Natural killer cell (primary cell): ENCODE measurements around the gene OR9Q1. TPM values are rescaled to one million over a fixed set of nuclear protein-coding genes. Genes with fewer than 3 reads are reported as not detected.

ENCODE experiments used
- ATAC-seq, 3 donors: fragments of 150-1000 bp in 2 of 3; fragments of 200-7000 bp in 1 of 3; cut with Tn5 transposase; 1 replicate in 1 of 3; 2 replicates in 2 of 3; pipeline ENCODE4 v1.10.0; 2021; ENCODE audit warnings: mild to moderate bottlenecking in 2 of 3, moderate library complexity in 2 of 3
- DNase-seq, 2 donors: peaks; one replicate each; pipeline versions ENCODE4 v3.0.0 to v3.0.0-alpha.2; 2013 to 2021; ENCODE audit warnings: mixed read lengths in 1 of 2
- H3K27ac ChIP-seq: one replicate; pipeline ENCODE4 v1.5.1; 2013; ENCODE audit warnings: mild to moderate bottlenecking, low read length
- H3K27me3 ChIP-seq: one replicate; pipeline ENCODE4 v1.6.1; 2013; ENCODE audit warnings: low read length; ENCODE audit not compliant: control insufficient read depth, insufficient read depth
- H3K36me3 ChIP-seq: one replicate; pipeline ENCODE4 v1.6.1; 2013; ENCODE audit warnings: low read length; ENCODE audit not compliant: control insufficient read depth, insufficient read depth
- H3K4me1 ChIP-seq: one replicate; pipeline ENCODE4 v1.6.1; 2013; ENCODE audit warnings: low read length; ENCODE audit not compliant: control insufficient read depth, insufficient read depth
- H3K4me3 ChIP-seq: one replicate; pipeline ENCODE4 v1.5.1; 2013; ENCODE audit warnings: low read length
- H3K9me3 ChIP-seq: one replicate; pipeline ENCODE4 v1.6.1; 2013; ENCODE audit warnings: low read length; ENCODE audit not compliant: control insufficient read depth, insufficient read depth
- H3K27ac Mint-ChIP-seq, 2 donors: one replicate each; pipeline ENCODE4 v1.8.0; 2022; ENCODE audit warnings: mild to moderate bottlenecking in 2 of 2, mixed read lengths in 2 of 2, moderate library complexity in 1 of 2
- H3K27me3 Mint-ChIP-seq, 2 donors: one replicate each; pipeline ENCODE4 v1.8.0; 2022; ENCODE audit warnings: low read depth in 2 of 2, mixed read lengths in 2 of 2
- H3K36me3 Mint-ChIP-seq: one replicate; pipeline ENCODE4 v1.8.0; 2022; ENCODE audit warnings: mixed read lengths
- H3K4me1 Mint-ChIP-seq, 2 donors: one replicate each; pipeline ENCODE4 v1.8.0; 2022; ENCODE audit warnings: mixed read lengths in 2 of 2
- H3K4me3 Mint-ChIP-seq: one replicate; pipeline ENCODE4 v1.8.0; 2022; ENCODE audit warnings: mild to moderate bottlenecking, moderate library complexity, mixed read lengths
- H3K9me3 Mint-ChIP-seq, 2 donors: one replicate each; pipeline ENCODE4 v1.8.0; 2022; ENCODE audit warnings: mixed read lengths in 2 of 2
- WGBS: methylation state at CpG from one replicate; pipeline ENCODE4 v1.1.7; 2013; ENCODE audit warnings: missing lambda C conversion rate; ENCODE audit not compliant: insufficient coverage; 5-methylcytosine and 5-hydroxymethylcytosine counted together
- intact Hi-C: fragments of 100-400 bp; cut with micrococcal nuclease; formaldehyde crosslinking; loops from one replicate; pipeline ENCODE4 v1.14.2; 2022
- total RNA-seq, 4 donors: library from RNA; stranded (reverse); fragments of 120-200 nt in 1 of 4; gene quantifications; one replicate each; pipeline versions ENCODE4 v1.2.3 to v1.2.4, GENCODE V29; 2013 to 2022
- TF ChIP-seq, protein P1 (sequence below): fragments of 200-600 bp; IDR thresholded peaks from one replicate; pipeline ENCODE4 v1.8.0; 2022; ENCODE audit warnings: antibody characterized with exemption

The OR9Q1 gene
- total RNA-seq, 3 donors from 2014 or later (not counting 1 experiment from before 2014, with no cell fraction given): not detected

- ATAC-seq (no peak), DNase-seq (no peak)
- H3K4me1 ChIP-seq: no peaks in the 10 kb centered on the region
- Mint-ChIP-seq H3K9me3 (no peaks in the 10 kb centered on the region), H3K36me3 (no peaks in the 10 kb centered on the region), H3K4me1 (no peaks in the 10 kb centered on the region), H3K4me3 (no peak overlapping the region), H3K27me3 (peaks cover 0 to 6% of the 10 kb centered on the region in 2 donors), H3K27ac (no peak overlapping the region)
- intact Hi-C loops: no loop called here
- no peaks in the 10 kb centered on the region for H3K36me3 ChIP-seq
- H3K9me3 ChIP-seq: no peaks in the 10 kb centered on the region
- H3K27me3 ChIP-seq: no peaks in the 10 kb centered on the region
- TF ChIP-seq, protein P1, sequence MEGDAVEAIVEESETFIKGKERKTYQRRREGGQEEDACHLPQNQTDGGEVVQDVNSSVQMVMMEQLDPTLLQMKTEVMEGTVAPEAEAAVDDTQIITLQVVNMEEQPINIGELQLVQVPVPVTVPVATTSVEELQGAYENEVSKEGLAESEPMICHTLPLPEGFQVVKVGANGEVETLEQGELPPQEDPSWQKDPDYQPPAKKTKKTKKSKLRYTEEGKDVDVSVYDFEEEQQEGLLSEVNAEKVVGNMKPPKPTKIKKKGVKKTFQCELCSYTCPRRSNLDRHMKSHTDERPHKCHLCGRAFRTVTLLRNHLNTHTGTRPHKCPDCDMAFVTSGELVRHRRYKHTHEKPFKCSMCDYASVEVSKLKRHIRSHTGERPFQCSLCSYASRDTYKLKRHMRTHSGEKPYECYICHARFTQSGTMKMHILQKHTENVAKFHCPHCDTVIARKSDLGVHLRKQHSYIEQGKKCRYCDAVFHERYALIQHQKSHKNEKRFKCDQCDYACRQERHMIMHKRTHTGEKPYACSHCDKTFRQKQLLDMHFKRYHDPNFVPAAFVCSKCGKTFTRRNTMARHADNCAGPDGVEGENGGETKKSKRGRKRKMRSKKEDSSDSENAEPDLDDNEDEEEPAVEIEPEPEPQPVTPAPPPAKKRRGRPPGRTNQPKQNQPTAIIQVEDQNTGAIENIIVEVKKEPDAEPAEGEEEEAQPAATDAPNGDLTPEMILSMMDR: no peak
- no peak overlapping the region for H3K4me3 ChIP-seq
- H3K27ac ChIP-seq: no peak overlapping the region
These were observed 103.7 kb downstream of the OR9Q1 start for GRCh38 chr11:58127350-58127749.

- TF ChIP-seq, protein P1: no peak
- Histone ChIP-seq H3K4me1 (no peaks in the 10 kb centered on the region), H3K36me3 (no peaks in the 10 kb centered on the region), H3K9me3 (no peaks in the 10 kb centered on the region), H3K27ac (no peak overlapping the region), H3K4me3 (no peak overlapping the region), H3K27me3 (no peaks in the 10 kb centered on the region)
- Mint-ChIP-seq H3K4me3 (no peak overlapping the region), H3K4me1 (no peaks in the 10 kb centered on the region), H3K9me3 (no peaks in the 10 kb centered on the region), H3K27me3 (peaks cover 0 to 4% of the 10 kb centered on the region in 2 donors), H3K27ac (no peak overlapping the region), H3K36me3 (no peaks in the 10 kb centered on the region)
- 69% methylated on average over 7 of the region's 7 CpGs for WGBS
- intact Hi-C loops: no loop called here
- ATAC-seq (no peak), DNase-seq (no peak)
These were observed 109.8 kb downstream of the OR9Q1 start for GRCh38 chr11:58133309-58134076.

GRCh38 chr11:58134151-58134550 lies 110.5 kb downstream of the OR9Q1 start:
- ATAC-seq (peak in 1 of 3 donors; percentile 21), DNase-seq (no peak)
- H3K36me3 Mint-ChIP-seq: no peaks in the 10 kb centered on the region
- no peaks in the 10 kb centered on the region for H3K4me1 ChIP-seq
- H3K9me3 Mint-ChIP-seq: peaks cover 0 to 2% of the 10 kb centered on the region in 2 donors
- TF ChIP-seq, protein P1: no peak
- no peak overlapping the region for H3K4me3 Mint-ChIP-seq
- no peak overlapping the region for H3K4me3 ChIP-seq
- peaks cover 0 to 4% of the 10 kb centered on the region in 2 donors for H3K27me3 Mint-ChIP-seq
- no peak overlapping the region for H3K27ac ChIP-seq
- H3K27ac Mint-ChIP-seq: no peak overlapping the region
- H3K27me3 ChIP-seq: no peaks in the 10 kb centered on the region
- no peaks in the 10 kb centered on the region for H3K36me3 ChIP-seq
- WGBS: 86% methylated on average over 1 of the region's 1 CpG
- H3K4me1 Mint-ChIP-seq: no peaks in the 10 kb centered on the region
- intact Hi-C loops: no loop called here
- no peaks in the 10 kb centered on the region for H3K9me3 ChIP-seq

- TF ChIP-seq, protein P1: no peak
- Histone ChIP-seq H3K9me3 (no peaks in the 10 kb centered on the region), H3K27me3 (no peaks in the 10 kb centered on the region), H3K4me3 (no peak overlapping the region), H3K4me1 (no peaks in the 10 kb centered on the region), H3K36me3 (no peaks in the 10 kb centered on the region), H3K27ac (no peak overlapping the region)
- no peak for ATAC-seq
- no peaks in the 10 kb centered on the region for H3K27me3 Mint-ChIP-seq
- H3K36me3 Mint-ChIP-seq: no peaks in the 10 kb centered on the region
- 100% methylated on average over 1 of the region's 1 CpG for whole genome bisulfite sequencing
- no peaks in the 10 kb centered on the region for H3K4me1 Mint-ChIP-seq
- intact Hi-C loops: no loop called here
- H3K27ac Mint-ChIP-seq: no peak overlapping the region
- H3K4me3 Mint-ChIP-seq: no peak overlapping the region
- DNase-seq: no peak
- H3K9me3 Mint-ChIP-seq: peaks cover 0 to 2% of the 10 kb centered on the region in 2 donors
These were observed 111.5 kb downstream of the OR9Q1 start for GRCh38 chr11:58135171-58135570.
